Prostate gland (tissue), 2 donors: ENCODE measurements around the gene NFATC2IP. TPM values are rescaled to one million over a fixed set of nuclear protein-coding genes. Genes with fewer than 3 reads are reported as not detected.

Source experiments
- DNase-seq: peaks from one replicate; pipeline ENCODE4 v3.0.0-alpha.2; 2019; ENCODE audit warnings: low spot score
- H3K27ac ChIP-seq, 2 donors: fragments of 200-600 bp; sonication (generic); 2 replicates each; pipeline ENCODE4 v1.5.1; 2017 to 2019
- H3K27me3 ChIP-seq: fragments of 200-600 bp; sonication (generic); replicated peaks from 2 replicates; pipeline ENCODE4 v1.5.1; 2019; ENCODE audit not compliant: insufficient read depth
- H3K36me3 ChIP-seq, 2 donors: fragments of 200-600 bp; sonication (generic); 1 replicate in 1 of 2; 2 replicates in 1 of 2; pipeline versions ENCODE4 v1.5.1 to v1.8.1; 2017 to 2019
- H3K4me1 ChIP-seq: fragments of 200-600 bp; sonication (generic); replicated peaks from 2 replicates; pipeline ENCODE4 v1.5.1; 2019
- H3K4me3 ChIP-seq, 2 donors: fragments of 200-600 bp; sonication (generic); 2 replicates each; pipeline ENCODE4 v1.5.1; 2017 to 2019
- H3K9me3 ChIP-seq: fragments of 200-600 bp; sonication (generic); 2 replicates; pipeline ENCODE4 v1.5.1; 2017
- POLR2A ChIP-seq: fragments of 450-650 bp; IDR thresholded peaks from one replicate; pipeline ENCODE4 v1.6.1; 2016; ENCODE audit warnings: antibody characterized with exemption, mild to moderate bottlenecking
- POLR2AphosphoS5 ChIP-seq: sonication (generic); formaldehyde crosslinking; IDR thresholded peaks from one replicate; pipeline ENCODE4 v1.6.1; 2017; ENCODE audit warnings: antibody characterized with exemption
- WGBS: methylation state at CpG from one replicate; pipeline ENCODE4 v1.1.5; 2018; 5-methylcytosine and 5-hydroxymethylcytosine counted together
- intact Hi-C: fragments of 100-400 bp; cut with DNase I; formaldehyde crosslinking; loops from one replicate; pipeline ENCODE4 v1.14.2; 2022
- total RNA-seq, 2 donors: library from RNA; depleted of rRNA; stranded (reverse); fragments of >200 nt; gene quantifications; one replicate each; pipeline ENCODE4 v1.1.0, GENCODE V29; 2016
- TF ChIP-seq, protein P1 (sequence below), 4 experiments: fragments of 200-600 bp in 2 of 4; fragments of 450-650 bp in 2 of 4; sonication (generic) in 2 of 4; IDR thresholded peaks; 1 replicate in 3 of 4; 2 replicates in 1 of 4; pipeline ENCODE4 v1.5.1; 2016 to 2019; ENCODE audit warnings: antibody characterized with exemption in 4 of 4, mild to moderate bottlenecking in 2 of 4, moderate library complexity in 2 of 4

NFATC2IP gene
- total RNA-seq, 2 donors from 2014 or later, result 18.8 to 47.3 TPM

DNA sequence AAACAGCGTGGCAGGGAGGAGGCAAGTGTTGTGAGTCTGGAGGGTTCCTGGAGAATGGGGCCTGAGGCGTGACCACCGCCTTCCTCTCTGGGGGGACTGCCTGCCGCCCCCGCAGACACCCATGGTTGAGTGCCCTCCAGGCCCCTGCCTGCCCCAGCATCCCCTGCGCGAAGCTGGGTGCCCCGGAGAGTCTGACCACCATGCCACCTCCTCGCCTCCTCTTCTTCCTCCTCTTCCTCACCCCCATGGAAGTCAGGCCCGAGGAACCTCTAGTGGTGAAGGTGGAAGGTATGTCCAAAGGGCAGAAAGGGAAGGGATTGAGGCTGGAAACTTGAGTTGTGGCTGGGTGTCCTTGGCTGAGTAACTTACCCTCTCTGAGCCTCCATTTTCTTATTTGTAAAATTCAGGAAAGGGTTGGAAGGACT is 18.9 kb upstream of the NFATC2IP start, which contains the start of gene CD19:
TSS of gene CD19 (plus strand) at position 171 of the 425 bp plus-strand sequence. CDS start at position 201, 30 bp downstream.
- no peak for TF ChIP-seq POLR2AphosphoS5
- TF ChIP-seq POLR2A, result no peak
- TF ChIP-seq, protein P1, sequence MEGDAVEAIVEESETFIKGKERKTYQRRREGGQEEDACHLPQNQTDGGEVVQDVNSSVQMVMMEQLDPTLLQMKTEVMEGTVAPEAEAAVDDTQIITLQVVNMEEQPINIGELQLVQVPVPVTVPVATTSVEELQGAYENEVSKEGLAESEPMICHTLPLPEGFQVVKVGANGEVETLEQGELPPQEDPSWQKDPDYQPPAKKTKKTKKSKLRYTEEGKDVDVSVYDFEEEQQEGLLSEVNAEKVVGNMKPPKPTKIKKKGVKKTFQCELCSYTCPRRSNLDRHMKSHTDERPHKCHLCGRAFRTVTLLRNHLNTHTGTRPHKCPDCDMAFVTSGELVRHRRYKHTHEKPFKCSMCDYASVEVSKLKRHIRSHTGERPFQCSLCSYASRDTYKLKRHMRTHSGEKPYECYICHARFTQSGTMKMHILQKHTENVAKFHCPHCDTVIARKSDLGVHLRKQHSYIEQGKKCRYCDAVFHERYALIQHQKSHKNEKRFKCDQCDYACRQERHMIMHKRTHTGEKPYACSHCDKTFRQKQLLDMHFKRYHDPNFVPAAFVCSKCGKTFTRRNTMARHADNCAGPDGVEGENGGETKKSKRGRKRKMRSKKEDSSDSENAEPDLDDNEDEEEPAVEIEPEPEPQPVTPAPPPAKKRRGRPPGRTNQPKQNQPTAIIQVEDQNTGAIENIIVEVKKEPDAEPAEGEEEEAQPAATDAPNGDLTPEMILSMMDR (IDR thresholded peaks at IDR 0.05), result no peak
- H3K36me3 ChIP-seq, result no peaks in the 10 kb centered on the region
- no peak within 1 kb of the TSS for H3K4me3 ChIP-seq
- no peak for DNase-seq
- no peak within 1 kb of the TSS for H3K27ac ChIP-seq
- no peaks in the 10 kb centered on the region for H3K4me1 ChIP-seq
- WGBS, result 86% methylated on average over 10 of the region's 10 CpGs
- H3K27me3 ChIP-seq, result no peaks in the 10 kb centered on the region
- intact Hi-C loops, result no loop called here
- no peaks in the 10 kb centered on the region for H3K9me3 ChIP-seq

DNA sequence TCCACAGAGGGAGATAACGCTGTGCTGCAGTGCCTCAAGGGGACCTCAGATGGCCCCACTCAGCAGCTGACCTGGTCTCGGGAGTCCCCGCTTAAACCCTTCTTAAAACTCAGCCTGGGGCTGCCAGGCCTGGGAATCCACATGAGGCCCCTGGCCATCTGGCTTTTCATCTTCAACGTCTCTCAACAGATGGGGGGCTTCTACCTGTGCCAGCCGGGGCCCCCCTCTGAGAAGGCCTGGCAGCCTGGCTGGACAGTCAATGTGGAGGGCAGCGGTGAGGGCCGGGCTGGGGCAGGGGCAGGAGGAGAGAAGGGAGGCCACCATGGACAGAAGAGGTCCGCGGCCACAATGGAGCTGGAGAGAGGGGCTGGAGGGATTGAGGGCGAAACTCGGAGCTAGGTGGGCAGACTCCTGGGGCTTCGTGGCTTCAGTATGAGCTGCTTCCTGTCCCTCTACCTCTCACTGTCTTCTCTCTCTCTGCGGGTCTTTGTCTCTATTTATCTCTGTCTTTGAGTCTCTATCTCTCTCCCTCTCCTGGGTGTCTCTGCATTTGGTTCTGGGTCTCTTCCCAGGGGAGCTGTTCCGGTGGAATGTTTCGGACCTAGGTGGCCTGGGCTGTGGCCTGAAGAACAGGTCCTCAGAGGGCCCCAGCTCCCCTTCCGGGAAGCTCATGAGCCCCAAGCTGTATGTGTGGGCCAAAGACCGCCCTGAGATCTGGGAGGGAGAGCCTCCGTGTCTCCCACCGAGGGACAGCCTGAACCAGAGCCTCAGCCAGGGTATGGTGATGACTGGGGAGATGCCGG is 18.2 kb upstream of the NFATC2IP start:
- intact Hi-C loops, result no loop called here
- DNase-seq, result no peak
- Histone ChIP-seq H3K36me3 (no peaks in the 10 kb centered on the region), H3K27ac (no peak overlapping the region), H3K27me3 (no peaks in the 10 kb centered on the region), H3K4me1 (no peaks in the 10 kb centered on the region), H3K4me3 (no peak overlapping the region), H3K9me3 (no peaks in the 10 kb centered on the region)
- TF ChIP-seq POLR2A, result no peak
- TF ChIP-seq, protein P1 (IDR thresholded peaks at IDR 0.05), result no peak
- TF ChIP-seq POLR2AphosphoS5, result no peak
- WGBS, result 85% methylated on average over 20 of the region's 20 CpGs

- Histone ChIP-seq H3K4me1 (no peaks in the 10 kb centered on the region), H3K4me3 (no peak overlapping the region), H3K36me3 (no peaks in the 10 kb centered on the region), H3K9me3 (no peaks in the 10 kb centered on the region), H3K27me3 (no peaks in the 10 kb centered on the region), H3K27ac (no peak overlapping the region)
- DNase-seq, result no peak
- TF ChIP-seq POLR2AphosphoS5, result no peak
- TF ChIP-seq, protein P1 (IDR thresholded peaks at IDR 0.05), result no peak
- no peak for TF ChIP-seq POLR2A
- WGBS, result 49% methylated on average over 8 of the region's 8 CpGs
- intact Hi-C loops, result no loop called here
Observed at GRCh38 chr16:28933171-28933570, 17.6 kb upstream of the NFATC2IP start.

DNA sequence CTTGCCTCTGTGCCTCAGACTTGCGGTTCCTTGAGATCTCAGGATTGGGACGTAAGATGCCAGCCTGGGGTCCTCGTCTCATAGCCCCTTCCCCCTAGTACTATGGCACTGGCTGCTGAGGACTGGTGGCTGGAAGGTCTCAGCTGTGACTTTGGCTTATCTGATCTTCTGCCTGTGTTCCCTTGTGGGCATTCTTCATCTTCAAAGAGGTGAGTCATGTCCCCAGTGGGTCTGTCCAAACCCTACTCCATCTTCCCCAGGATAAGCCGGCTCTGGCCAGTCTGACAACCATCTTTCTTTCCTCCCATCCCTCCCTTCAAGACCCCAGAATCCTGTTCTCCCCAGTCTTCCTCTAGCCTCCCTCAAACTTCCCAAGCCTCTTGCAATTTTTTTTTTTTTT is 15.4 kb upstream of the NFATC2IP start:
- intact Hi-C loops, result no loop called here
- Histone ChIP-seq H3K4me3 (no peak overlapping the region), H3K9me3 (no peaks in the 10 kb centered on the region), H3K4me1 (no peaks in the 10 kb centered on the region), H3K36me3 (no peaks in the 10 kb centered on the region), H3K27ac (no peak overlapping the region), H3K27me3 (no peaks in the 10 kb centered on the region)
- TF ChIP-seq POLR2AphosphoS5 (no peak), POLR2A (no peak)
- TF ChIP-seq, protein P1 (IDR thresholded peaks at IDR 0.05), result no peak
- 88% methylated on average over 4 of the region's 4 CpGs for WGBS
- DNase-seq, result no peak
